Stimulated activated CD4-positive, alpha-beta T cell treated with anti-CD3 and anti-CD28 coated beads, Interleukin-15, amount 100 ng/mL, for 24 hours (primary cell): ENCODE measurements around the gene RECK.

Experiments
- DNase-seq: peaks from one replicate; pipeline ENCODE4 v3.0.0-alpha.2; 2020

Gene RECK

DNA sequence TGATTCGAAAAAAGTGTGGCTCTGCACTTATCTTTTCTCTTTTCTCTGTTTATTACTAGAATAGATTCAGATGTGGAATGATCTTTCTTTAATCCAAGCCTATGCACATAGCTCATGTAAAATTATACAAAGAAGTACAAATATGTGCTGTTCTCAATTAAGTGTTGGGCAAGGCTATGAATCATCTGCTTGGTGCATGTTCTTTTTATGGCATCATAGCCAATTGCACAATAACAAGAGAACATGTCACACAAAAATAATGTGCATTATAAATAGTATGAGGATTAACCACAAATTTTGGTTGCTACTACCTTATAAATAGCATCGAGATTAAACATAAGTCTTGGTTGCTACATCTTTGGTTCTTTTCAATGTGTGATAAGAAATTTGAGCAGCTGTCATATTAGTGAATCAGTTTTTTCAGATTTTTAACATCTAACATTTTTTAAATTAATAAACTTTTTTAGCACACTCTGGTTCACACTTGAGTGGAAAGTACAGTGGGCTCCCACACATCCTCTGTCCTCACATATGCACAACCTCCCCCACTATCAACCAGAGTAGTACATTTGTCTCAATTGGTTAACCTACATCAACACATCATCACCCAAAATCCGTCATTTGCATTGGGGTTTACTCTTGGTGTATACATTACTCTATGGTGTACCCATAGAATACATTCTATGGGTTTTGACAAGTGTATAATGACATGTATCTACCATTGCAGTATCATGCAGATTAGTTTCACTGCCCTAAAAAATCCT lies 6.8 kb upstream of the RECK start:
- no peak for DNase-seq

DNA sequence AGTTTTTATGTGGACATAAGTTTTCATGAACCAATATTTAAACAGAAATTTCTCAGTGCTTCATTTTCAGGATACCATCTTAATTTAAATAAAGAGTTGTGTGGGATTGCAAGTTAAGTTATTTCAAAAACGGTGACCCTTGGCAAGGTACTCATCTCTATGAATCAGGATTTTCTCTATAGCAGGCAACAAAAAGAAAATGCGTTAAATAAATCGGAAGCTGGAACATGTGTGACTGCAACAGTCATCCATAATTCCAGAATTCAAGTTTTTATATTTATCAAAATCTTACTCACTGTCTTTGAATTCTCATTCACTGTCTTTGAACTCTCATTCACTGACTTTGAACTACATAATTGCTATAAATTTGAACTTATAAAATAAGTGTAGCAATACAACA lies 5.8 kb upstream of the RECK start:
- no peak for DNase-seq

DNA sequence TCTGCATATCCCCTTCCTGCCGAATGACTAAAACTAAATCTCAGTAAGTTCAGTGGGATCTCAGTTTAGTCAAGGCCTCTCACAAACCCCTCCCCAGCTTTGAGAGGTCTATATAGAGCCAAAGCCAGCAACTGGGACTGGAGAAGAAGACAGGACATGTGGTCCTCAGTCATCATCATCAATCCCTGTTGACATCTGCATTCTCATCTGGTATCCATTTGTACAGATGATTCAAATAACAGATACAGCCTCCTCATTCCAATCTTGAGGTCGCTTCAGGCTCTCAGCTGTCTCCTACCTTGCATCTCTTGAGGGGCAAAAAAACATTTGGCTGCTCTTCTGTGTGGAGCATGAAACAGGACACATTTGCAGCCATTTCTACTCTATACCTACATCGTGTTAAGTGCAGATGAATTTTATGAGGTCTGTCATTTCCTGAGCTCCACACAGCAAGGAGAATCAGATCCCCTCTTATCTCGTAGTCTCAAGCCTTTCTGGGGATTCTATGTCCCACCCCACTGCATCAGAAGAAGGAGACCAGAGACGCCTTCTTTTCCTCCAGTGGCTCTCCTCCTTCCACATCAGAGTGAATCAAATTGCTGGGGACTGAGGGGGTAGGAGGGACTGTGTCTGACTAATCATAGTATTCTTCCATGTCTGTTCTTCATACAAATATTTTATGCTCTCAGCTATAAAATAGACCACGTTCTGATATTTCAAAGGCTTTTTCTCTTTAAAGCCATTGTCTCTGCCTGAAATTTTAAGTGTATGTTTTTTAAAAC lies 4.7 kb upstream of the RECK start:
- DNase-seq = no peak

DNA sequence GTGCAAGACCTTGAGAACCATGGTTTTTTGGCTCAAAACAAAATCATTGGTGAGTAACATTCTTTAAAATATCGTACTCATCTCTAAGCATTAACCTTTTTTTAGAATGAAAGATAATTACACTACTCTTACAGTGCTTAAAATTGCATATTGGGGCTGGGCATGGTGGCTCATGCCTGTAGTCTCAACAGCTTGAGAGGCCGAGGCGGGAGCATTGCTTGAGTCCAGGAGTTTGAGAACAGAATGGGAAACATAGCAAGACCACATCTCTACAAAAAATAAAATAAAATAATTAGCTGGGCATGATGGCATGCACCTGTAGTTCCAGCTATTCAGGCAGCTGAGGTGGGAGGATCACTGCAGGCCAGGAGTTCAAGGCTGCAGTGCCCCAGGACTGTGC lies 2.9 kb upstream of the RECK start:
- no peak for DNase-seq

DNA sequence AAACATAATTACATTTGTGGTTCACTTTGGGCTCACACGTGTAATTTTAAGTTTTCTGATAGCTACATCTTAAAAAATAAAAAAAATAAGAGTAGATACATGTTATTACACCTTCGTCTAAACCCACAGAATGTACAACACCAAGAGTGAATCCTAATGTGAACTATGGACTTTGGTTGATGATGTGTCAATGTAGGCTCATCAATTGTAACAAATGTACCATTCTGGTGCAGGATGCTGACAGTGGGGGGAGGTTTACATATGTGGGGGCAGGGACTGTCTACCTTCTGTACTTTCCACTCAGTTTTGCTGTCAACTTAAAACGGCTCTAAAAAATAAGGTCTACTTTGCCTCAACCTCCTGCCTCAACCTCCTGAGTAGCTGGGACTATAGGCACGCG lies 2.5 kb upstream of the RECK start:
- DNase-seq = no peak

DNA sequence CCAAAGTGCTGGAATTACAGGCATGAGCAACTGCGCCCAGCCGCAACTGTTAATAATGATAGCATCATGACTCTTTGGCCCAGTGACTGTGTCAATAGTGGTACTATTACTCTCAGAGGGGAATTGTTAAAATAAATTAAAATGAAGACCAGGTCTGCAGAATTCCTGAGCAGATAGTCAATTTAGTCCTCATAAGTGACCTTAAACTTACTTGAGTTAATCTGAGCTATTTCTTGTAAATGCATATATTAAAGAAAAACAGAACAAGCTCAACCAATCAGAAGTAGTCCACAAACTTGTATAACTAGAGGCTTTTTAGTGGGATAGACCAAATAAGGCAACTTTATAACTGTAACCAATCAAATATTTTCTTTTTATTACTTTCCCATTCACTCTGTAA lies 1.7 kb upstream of the RECK start:
- DNase-seq = no peak

DNA sequence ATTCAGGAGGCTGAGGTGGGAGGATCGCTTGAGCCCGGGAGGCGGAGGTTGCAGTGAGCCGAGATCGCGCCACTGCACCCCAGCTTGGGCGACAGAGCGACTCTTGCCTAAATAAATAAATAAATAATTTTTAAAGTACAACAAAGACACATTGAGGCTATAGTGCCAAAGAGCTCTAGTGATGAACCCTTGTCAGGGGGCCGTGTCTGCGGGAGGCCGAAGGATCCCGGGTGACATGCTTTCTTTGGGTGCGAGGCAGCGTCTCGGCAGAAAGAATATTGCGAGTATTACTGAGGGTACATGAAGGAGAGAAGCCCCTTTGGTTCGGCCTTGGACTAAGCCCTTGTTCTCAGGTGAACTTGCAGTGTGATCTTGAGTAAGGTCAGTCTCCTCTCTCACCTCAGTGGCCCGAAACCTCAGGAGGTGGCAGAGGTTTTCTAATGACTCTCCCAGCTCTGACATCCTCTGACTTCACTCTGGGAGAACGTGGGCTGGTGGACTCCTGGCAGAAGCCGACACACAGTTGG lies 397 bp upstream of the RECK start:
- no peak for DNase-seq

DNA sequence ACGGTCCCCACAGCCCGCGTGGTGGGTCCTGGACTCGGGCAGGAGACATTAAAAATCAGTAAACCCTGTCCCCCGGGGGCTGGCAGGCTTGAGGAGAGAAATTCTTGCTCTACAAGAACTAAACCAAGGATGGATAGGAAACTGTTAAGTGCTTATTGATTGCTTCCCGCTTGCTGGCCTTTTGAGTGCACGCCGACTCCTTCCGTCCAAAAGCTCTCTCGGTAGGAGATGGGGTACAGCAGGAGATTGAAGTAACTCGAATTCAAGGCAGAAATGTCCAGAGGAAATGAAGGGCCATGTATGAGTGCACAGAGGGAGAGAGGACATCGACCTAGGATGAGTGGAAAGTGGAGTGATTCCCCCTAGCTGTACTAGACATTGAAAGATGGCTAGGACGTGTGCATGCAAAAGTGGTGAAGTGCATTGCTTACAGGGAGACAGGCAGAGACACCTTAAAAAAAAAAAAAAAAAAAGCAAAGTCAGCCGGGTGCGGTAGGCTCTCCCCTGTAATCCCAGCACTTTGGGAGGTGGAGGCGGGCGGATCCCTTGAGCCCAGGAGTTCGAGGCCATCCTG lies 923 bp downstream of the RECK start:
- no peak for DNase-seq

DNA sequence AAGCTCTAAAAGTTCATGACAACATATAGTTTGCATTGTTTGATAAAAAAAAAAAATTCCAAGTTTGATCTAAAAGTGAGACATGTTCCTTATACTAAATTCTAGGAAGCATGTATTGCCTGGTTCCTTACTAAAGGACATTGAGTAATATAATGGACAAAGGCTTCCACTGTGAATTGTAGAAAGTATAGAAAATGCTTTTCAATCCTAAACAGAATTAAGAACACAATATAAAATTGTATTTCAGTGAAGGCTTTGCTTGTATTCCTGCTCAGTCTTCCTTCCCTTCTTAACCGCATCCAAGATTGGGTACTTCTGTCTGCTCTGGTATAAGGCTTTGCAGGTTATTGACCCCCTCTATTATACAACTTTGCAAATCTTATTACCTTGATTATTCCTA lies 2.4 kb downstream of the RECK start:
- no peak for DNase-seq

DNA sequence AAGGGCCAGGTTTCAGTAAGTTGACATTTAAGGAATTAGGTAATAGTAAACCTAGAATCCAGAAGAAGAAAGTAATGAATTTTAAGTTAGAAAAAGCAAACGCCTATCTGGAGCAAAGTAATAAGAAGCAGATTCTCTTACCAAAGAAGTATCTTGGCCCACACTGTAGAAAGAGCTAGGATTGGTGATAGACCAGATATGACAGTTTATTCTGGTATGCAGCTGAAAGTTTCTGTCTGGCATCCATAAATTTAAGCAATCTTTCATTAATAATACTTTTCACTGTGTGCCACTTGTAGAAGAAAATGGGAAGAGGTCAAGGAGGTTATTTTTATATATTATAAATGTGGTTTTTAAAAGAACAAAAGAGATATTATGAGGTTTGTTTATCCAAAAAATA lies 3.0 kb downstream of the RECK start:
- DNase-seq = no peak

DNA sequence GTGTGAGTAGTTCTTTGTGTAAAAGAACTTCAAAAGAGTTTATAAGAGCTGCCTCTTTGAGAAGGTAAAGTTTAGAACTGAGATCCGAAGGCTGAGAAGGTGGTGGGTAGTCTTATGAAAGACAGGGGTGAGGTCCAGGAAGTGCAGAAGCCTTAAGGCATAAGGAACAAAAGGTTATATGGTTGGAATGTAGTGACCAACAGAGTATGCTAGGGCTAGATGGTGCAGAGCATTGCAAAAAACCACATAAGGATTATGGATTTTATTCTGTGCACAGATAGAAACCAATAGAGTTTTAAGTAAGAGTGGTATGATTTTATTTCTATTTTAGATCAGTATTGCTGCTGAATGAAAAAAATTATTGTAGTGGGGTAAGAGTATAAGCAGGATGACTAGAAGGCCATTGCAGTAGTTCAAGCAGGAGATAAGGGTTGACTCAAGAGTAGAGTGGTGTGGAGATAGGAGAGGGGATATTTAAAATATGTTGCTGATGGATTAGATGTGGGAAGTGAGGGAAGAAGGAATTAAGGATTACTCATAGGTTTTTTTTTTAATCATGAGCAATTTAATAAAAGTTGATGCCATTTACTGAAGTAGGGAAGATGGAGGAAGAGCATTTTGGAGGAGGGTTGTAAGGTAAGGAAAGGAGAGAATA lies 3.7 kb downstream of the RECK start:
- DNase-seq = no peak

DNA sequence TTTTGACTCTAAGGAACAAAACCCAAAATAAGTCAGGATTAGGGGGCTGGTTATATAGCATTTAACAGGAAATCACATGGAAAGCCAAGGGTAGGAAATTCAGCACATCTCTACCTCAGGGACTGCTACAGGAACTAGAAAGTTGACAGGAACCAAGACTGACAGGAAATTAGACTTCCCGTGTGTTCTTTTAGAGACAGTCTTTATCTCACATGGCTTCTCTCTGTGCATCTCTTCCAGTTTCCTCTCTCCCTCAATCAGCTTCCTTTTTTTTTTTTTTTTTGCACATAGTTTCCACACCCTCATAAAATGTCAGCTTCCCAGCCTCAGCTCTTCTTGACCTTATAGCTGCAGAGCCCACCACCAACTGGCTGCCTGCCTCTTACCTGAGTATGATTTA lies 4.8 kb downstream of the RECK start:
- DNase-seq = no peak

DNA sequence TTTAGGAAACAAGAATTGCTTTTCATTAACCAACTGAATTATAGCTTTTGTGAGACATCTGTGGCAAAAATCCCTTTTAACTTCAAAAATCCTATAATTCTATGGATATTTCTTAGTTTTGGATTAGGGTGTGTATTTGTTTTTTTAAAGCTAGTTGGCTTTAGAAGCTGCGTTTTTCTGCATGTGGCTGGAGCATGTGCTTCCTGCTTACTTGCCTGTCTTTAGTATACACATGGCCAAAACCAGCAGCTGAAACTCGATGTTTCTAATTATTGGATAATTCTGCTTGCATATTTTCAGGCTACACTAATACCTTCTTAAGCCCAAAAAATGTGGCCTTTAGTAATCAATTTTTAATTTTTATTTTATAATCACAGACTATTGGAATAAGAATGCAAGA lies 8.9 kb downstream of the RECK start:
- no peak for DNase-seq

DNA sequence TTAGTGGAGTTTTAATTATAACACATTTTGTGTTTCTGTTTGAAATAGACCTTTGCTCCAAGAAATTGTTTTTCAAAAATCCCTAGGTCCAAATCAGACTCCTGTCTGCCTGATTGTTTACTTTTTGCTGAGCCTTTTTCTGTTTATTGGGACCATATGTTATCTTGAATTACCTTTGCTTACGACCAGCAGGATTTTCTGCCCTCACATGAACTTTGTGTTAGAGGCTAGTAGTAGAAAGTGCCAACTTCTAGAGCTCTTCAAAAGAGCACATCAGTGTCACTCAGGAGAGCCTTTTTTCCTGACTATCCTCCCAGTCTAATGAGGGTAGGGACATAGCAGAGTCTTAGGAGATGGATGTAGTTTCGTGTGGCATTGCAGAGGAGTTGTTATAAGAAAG lies 10.2 kb downstream of the RECK start:
- DNase-seq = no peak

DNA sequence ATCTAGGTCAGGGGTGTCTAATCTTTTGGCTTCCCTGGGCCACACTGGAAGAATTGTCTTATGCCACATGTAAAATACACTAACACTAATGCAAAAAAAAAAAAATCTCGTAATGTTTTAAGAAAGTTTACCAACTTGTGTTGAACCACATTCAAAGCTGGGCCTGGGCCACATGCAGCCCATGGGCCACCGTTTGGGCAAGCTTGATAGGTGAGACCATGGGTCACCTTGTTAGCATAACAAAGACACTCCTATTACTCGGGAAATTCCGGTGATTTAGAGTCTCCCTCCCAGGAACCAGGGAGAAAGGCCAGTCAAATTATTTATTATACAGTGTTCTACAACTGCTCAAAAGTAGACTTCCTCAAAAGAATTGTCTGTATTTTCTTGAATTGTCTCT lies 12.7 kb downstream of the RECK start:
- no peak for DNase-seq

DNA sequence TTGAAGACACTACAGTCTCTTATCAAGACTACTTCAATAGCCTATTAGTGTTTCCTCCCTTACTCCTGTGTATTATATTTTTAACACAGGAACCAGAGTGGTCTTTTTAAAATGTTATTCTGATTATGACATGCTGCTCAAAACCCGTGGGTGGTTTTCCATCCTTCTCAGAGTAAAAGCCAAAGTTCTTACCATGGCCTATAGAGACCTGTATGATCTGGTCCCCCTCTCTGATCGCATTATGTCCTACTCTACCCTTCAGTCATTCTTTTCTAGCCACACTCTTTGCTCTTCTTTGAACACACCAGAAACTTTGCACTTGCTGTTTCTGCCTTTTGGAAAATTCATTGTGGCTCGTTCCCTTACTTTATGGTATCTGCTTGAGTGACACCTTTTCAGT lies 13.8 kb downstream of the RECK start:
- DNase-seq = peak; percentile 4

DNA sequence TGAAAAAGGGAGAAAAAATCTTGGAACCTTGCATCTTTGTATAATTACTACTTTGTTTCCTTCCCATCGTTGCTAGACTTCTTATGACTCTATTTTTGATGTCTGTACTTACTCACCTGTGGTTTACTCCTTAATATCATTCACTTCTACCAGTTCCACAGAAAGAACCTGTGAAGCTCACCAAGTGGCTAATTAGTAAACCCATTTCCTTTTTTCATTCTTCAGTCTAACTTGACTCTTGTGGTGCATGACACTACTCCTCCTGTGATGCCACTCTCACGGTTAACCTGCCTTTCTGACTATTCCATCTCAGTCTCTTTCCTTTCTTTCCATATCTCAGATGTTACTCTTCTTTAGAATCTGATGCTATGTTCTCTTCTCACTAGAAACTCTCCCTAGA lies 14.6 kb downstream of the RECK start:
- DNase-seq = peak; percentile 9

DNA sequence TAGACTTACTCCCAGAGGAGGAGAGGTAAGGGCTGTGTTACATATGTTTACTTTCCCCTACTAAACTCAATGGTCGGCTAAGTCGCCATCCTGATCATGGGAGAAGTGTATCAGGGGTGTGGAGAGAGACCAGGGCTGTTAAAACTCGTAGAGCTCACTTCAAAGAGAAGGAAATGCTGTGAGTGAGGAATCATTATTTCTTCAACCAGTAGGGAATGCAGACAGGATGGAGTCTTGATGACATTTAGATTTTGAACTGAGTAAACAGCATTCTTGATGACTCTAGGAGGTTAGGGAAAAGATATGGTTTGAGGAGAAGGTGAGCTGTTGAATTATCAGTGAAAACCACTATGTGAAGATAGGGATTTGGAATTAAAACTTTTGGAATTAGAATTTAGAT lies 17.3 kb downstream of the RECK start:
- DNase-seq = no peak

DNA sequence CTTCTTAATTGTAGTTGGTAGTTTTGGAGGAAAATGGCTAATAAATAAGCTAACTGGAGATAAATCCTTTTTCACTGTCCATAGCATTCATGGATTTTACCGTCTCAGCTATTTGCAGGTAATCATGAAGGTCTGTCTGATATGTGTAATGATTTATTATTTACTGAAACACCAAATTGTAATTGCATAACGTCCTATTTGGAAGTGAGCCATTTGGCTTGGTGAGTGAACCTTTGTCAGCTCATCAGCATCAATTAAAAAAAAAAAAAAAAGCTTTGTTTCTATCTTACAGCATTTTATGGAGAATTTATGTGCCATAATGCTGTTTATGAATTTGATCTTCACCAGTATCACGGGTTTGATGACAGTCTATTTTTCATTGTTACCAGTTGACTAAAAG lies 20.2 kb downstream of the RECK start:
- DNase-seq = no peak

DNA sequence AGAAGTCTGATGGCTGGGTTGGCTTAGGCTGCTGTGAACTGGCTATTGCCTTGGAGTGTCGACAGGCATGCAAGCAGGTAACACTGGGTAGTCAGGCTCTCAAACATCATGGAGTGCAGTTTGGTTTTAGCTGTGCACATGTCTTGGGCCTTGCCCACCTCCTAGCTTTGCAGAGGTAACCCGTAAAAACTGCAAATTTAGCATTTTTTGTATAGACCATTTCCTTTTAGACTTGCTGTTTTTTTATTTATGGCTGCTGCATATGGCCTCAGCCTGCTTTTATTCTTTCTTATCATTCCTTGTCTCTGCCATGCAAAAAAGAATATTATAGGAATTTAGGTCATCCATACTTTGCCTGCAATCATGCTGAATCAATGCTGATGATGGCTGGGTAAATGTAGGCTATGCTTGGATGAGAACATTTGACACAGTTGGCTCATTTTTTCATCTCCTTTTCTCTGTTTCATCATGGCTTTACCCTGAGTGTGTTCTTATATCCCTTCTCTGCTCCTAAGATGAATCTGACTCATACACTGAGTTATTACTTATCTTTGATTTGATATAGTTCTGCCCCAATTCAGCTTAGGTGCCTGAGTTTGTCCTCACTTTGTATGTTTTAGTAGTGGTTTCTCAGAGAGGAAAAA lies 27.2 kb downstream of the RECK start:
- DNase-seq = no peak

DNA sequence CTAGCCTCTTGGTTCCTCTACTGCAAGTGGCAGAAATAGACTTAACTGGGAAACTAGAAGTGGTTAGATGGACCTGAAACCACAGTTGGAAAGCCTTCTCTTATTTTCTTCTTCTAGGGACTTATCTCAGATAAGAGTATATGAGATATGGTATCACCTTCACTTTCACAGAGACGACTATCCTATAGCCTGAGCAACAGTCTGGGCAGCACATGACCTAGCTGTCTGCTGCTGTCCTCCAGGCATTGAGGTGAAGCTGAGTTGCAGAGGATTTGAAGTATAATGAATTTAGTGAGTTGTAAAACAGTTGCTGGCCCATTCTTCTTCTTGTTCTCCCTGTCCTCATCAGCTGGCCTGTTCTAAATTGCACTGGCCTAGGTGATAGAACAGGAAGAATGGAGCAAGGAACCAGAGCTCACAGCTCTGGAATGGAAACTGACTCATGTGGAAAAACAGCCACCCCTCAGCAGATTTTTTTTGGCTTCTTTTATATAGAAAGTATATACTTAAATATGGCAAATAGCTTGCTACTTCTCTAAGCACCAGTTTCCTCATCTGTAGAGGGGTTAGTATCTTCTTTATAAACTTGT lies 27.8 kb downstream of the RECK start:
- DNase-seq = no peak

DNA sequence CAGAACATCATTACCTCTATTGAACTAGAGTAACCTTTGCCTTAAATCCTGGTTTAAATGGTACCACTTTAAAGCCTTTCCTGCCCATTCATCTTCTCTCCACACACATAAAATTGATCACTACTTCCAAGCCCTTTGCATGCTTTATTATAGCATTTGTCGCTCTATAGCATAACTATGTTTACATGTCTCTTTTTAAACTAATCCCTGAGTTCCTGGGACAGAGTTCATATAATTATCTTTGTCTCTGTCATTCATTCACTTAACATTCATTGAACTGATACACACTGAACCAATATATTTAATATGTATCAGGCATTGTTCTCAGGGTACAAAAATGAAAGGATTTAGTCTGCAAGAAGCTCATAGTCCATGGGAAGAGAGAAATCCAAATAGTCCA lies 37.3 kb downstream of the RECK start:
- DNase-seq = no peak
